HCT116 (cell line): ENCODE measurements around the gene MYEOV. TPM values are rescaled to one million over a fixed set of nuclear protein-coding genes. Genes with fewer than 3 reads are reported as not detected.

ENCODE experiments used
- ATAC-seq: fragments of 200-7000 bp; cut with Tn5 transposase; 2 replicates; pipeline ENCODE4 v1.9.1; 2020; ENCODE audit warnings: mild to moderate bottlenecking, moderate library complexity
- BruUV-seq: library from RNA; stranded (reverse); fragments of 400-500 nt; replicated peaks from 2 replicates; lab custom pipeline; 2021; lab: Mats Ljungman, UMichigan
- CTCF ChIA-PET: fragments of 300-600 bp; sonication (Branson Sonifier 250); formaldehyde crosslinking; loops from one replicate; lab custom pipeline; 2021; ENCODE audit warnings: antibody characterized with exemption; lab: Charles Lee
- POLR2A ChIA-PET: fragments of 300-600, 350-600 bp; sonication (Branson Sonifier 250); formaldehyde crosslinking; loops from one replicate; lab custom pipeline; 2021; ENCODE audit warnings: antibody characterized with exemption; lab: Charles Lee
- RAD21 ChIA-PET, 2 experiments: fragments of 300-600 bp; sonication (Branson Sonifier 250); formaldehyde crosslinking; loops; one replicate each; lab custom pipeline; 2023; ENCODE audit warnings: low total read pairs in 2 of 2; ENCODE audit not compliant: uncharacterized antibody in 2 of 2, unreplicated experiment in 2 of 2, low non-redundant PET in 1 of 2; lab: Charles Lee
- DNase-seq: peaks from one replicate; pipeline ENCODE4 v3.0.0-alpha.2; 2010; ENCODE audit warnings: low read depth, low spot score
- H2AFZ ChIP-seq: fragments of 200-600 bp; shearing (Covaris generic), sonication (generic); 2 replicates; pipeline ENCODE4 v1.6.1; 2017; ENCODE audit warnings: low read depth, mixed run types, mixed read lengths, antibody characterized with exemption, low read length; ENCODE audit not compliant: poor library complexity, severe bottlenecking
- H3K27ac ChIP-seq: 2 replicates; pipeline ENCODE4 v1.5.1; 2012; ENCODE audit warnings: low read depth, low read length
- H3K27me3 ChIP-seq: fragments of 200-600 bp; sonication (generic); 2 replicates; pipeline ENCODE4 v1.6.1; 2016; ENCODE audit warnings: mixed run types, low read length, mixed read lengths; ENCODE audit not compliant: insufficient read depth
- H3K36me3 ChIP-seq, 2 experiments: fragments of 200-500 bp in 1 of 2; fragments of 200-600 bp in 1 of 2; sonication (Bioruptor generic) in 1 of 2; sonication (generic) in 1 of 2; 2 replicates each; pipeline versions ENCODE4 v1.5.1 to v1.6.1; 2014 to 2016; ENCODE audit warnings: low read length in 2 of 2, inconsistent platforms in 1 of 2, mixed read lengths in 1 of 2, mixed run types in 1 of 2; ENCODE audit not compliant: insufficient read depth in 2 of 2, control insufficient read depth in 1 of 2
- H3K4me1 ChIP-seq, 2 experiments: fragments of 200-600 bp in 1 of 2; sonication (generic) in 1 of 2; 2 replicates each; pipeline versions ENCODE4 v1.5.1 to v1.6.1; 2012 to 2017; ENCODE audit warnings: low read length in 2 of 2, inconsistent platforms in 1 of 2, mild to moderate bottlenecking in 1 of 2, mixed read lengths in 1 of 2, mixed run types in 1 of 2, moderate library complexity in 1 of 2; ENCODE audit not compliant: insufficient read depth in 2 of 2, control insufficient read depth in 1 of 2
- H3K4me2 ChIP-seq: fragments of 200-600 bp; sonication (generic); 2 replicates; pipeline ENCODE4 v1.6.1; 2017; ENCODE audit warnings: mixed run types, low read length, mixed read lengths
- H3K4me3 ChIP-seq, 2 experiments: fragments of 200-600 bp in 1 of 2; sonication (generic) in 1 of 2; replicated peaks in 1 of 2; 2 replicates each; pipeline ENCODE4 v1.5.1; 2011 to 2016; ENCODE audit warnings: low read length in 2 of 2, control low read depth in 1 of 2, low read depth in 1 of 2, mild to moderate bottlenecking in 1 of 2, mixed read lengths in 1 of 2, mixed run types in 1 of 2
- H3K79me2 ChIP-seq: fragments of 200-600 bp; sonication (generic); 2 replicates; pipeline ENCODE4 v1.6.1; 2017; ENCODE audit warnings: mild to moderate bottlenecking, mixed run types, low read length, moderate library complexity, mixed read lengths; ENCODE audit not compliant: insufficient read depth
- H3K9ac ChIP-seq: fragments of 200-600 bp; sonication (generic); 2 replicates; pipeline ENCODE4 v1.6.1; 2016; ENCODE audit warnings: low read length, mixed read lengths
- H3K9me2 ChIP-seq: fragments of 200-600 bp; sonication (generic), shearing (Covaris generic); 2 replicates; pipeline ENCODE4 v1.6.1; 2017; ENCODE audit warnings: mixed run types, mild to moderate bottlenecking, moderate library complexity; ENCODE audit not compliant: insufficient read depth
- H3K9me3 ChIP-seq, 2 experiments: fragments of 200-500 bp in 1 of 2; fragments of 200-600 bp in 1 of 2; sonication (Bioruptor generic) in 1 of 2; sonication (generic) in 1 of 2; 2 replicates each; pipeline ENCODE4 v1.6.1; 2014 to 2017; ENCODE audit warnings: low read length in 2 of 2, mixed read lengths in 2 of 2, inconsistent platforms in 1 of 2, low read depth in 1 of 2, mild to moderate bottlenecking in 1 of 2, mixed run types in 1 of 2, moderate library complexity in 1 of 2; ENCODE audit not compliant: control insufficient read depth in 1 of 2, insufficient read depth in 1 of 2
- H4K20me1 ChIP-seq: fragments of 200-600 bp; sonication (generic), shearing (Covaris generic); 2 replicates; pipeline ENCODE4 v1.6.1; 2017; ENCODE audit warnings: mixed run types, mild to moderate bottlenecking, moderate library complexity; ENCODE audit not compliant: insufficient read depth
- ATF3 ChIP-seq: IDR thresholded peaks from 2 replicates; pipeline ENCODE4 v1.6.1; 2012
- CBX3 ChIP-seq: IDR thresholded peaks from 2 replicates; pipeline ENCODE4 v1.6.1; 2012; ENCODE audit warnings: low read depth
- CEBPB ChIP-seq: IDR thresholded peaks from 2 replicates; pipeline ENCODE4 v1.6.1; 2012; ENCODE audit warnings: low read depth
- CTCF ChIP-seq, 3 experiments: fragments of 200-600 bp in 1 of 3; sonication (generic) in 1 of 3; IDR thresholded peaks in 2 of 3; conservative IDR thresholded peaks in 1 of 3; 2 replicates each; pipeline ENCODE4 v1.5.1; 2012 to 2017; ENCODE audit warnings: low read depth in 2 of 3, low read length in 2 of 3, antibody characterized with exemption in 1 of 3, borderline replicate concordance in 1 of 3, control low read depth in 1 of 3, mild to moderate bottlenecking in 1 of 3, mixed read lengths in 1 of 3, mixed run types in 1 of 3, moderate library complexity in 1 of 3; ENCODE audit not compliant: insufficient read depth in 1 of 3
- EGR1 ChIP-seq: IDR thresholded peaks from 2 replicates; pipeline ENCODE4 v1.6.1; 2012; ENCODE audit warnings: low read depth
- ELF1 ChIP-seq: IDR thresholded peaks from 2 replicates; pipeline ENCODE4 v1.6.1; 2012; ENCODE audit warnings: low read depth, borderline replicate concordance
- EZH2 ChIP-seq: fragments of 200-600 bp; sonication (generic); IDR thresholded peaks from 2 replicates; pipeline ENCODE4 v1.6.1; 2017; ENCODE audit warnings: antibody characterized with exemption, mixed run types
- EZH2phosphoT487 ChIP-seq: fragments of 200-600 bp; IDR thresholded peaks from 2 replicates; pipeline ENCODE4 v1.6.1; 2018; ENCODE audit warnings: antibody characterized with exemption, borderline replicate concordance
- JUND ChIP-seq: IDR thresholded peaks from 2 replicates; pipeline ENCODE4 v1.6.1; 2012
- MAX ChIP-seq: IDR thresholded peaks from 2 replicates; pipeline ENCODE4 v1.6.1; 2012
- POLR2A ChIP-seq: IDR thresholded peaks from 2 replicates; pipeline ENCODE4 v1.7.0; 2011; ENCODE audit warnings: borderline replicate concordance; ENCODE audit not compliant: insufficient read depth, insufficient read length; ENCODE audit errors: extremely low read depth
- POLR2AphosphoS5 ChIP-seq: IDR thresholded peaks from 2 replicates; pipeline ENCODE4 v1.6.1; 2011; ENCODE audit warnings: mild to moderate bottlenecking, low read depth, low read length, moderate library complexity
- RAD21 ChIP-seq: IDR thresholded peaks from 2 replicates; pipeline ENCODE4 v1.6.1; 2012; ENCODE audit warnings: low read depth, mild to moderate bottlenecking
- SP1 ChIP-seq: IDR thresholded peaks from 2 replicates; pipeline ENCODE4 v1.6.1; 2012; ENCODE audit warnings: low read depth
- TCF7L2 ChIP-seq: IDR thresholded peaks from 2 replicates; pipeline ENCODE4 v1.7.0; 2011; ENCODE audit warnings: borderline replicate concordance, inconsistent platforms; ENCODE audit not compliant: insufficient read depth, insufficient read length; ENCODE audit errors: extremely low read depth
- YY1 ChIP-seq: IDR thresholded peaks from 2 replicates; pipeline ENCODE4 v1.6.1; 2011; ENCODE audit warnings: low read length, low read depth, moderate library complexity, mild to moderate bottlenecking; ENCODE audit not compliant: insufficient replicate concordance; ENCODE audit errors: extremely low read depth
- ZBTB33 ChIP-seq: IDR thresholded peaks from 2 replicates; pipeline ENCODE4 v1.6.1; 2011; ENCODE audit warnings: mild to moderate bottlenecking, low read length, moderate library complexity; ENCODE audit not compliant: insufficient replicate concordance; ENCODE audit errors: extremely low read depth
- ZFX ChIP-seq: fragments of 450-650 bp; IDR thresholded peaks from 2 replicates; pipeline ENCODE4 v1.6.1; 2017
- intact Hi-C: fragments of 100-400 bp; cut with micrococcal nuclease; formaldehyde crosslinking; loops from 2 replicates; pipeline ENCODE4 v1.10.0; 2022
- total RNA-seq: library from RNA; stranded (reverse); gene quantifications from one replicate; pipeline ENCODE4 v1.2.1, GENCODE V29; 2021; ENCODE audit not compliant: unreplicated experiment

Gene MYEOV
- total RNA-seq, 1 experiment from 2014 or later: 135 TPM

GRCh38 chr11:69325446-69325845, 31.5 kb downstream of the MYEOV start:
- Histone ChIP-seq H3K36me3 (no peaks in the 10 kb centered on the region; a peak in 1 of 4 replicates), H3K9me2 (no peaks in the 10 kb centered on the region)
- DNase-seq: no peak
- ATAC-seq: no peak
- TF ChIP-seq SP1 (no peak), MAX (no peak), POLR2A (no peak), EZH2phosphoT487 (no peak), TCF7L2 (no peak), YY1 (no peak), JUND (no peak), POLR2AphosphoS5 (no peak), ELF1 (no peak), RAD21 (no peak), EZH2 (no peak), CTCF (IDR thresholded peaks at IDR 0.05 in 2 of 3, conservative IDR thresholded peaks at IDR 0.05 in 1 of 3; ENCODE audit: borderline replicate concordance in 1 of 3, insufficient read depth in 1 of 3, low read depth in 2 of 3, low read length in 2 of 3) (no peak), ZBTB33 (no peak), ZFX (no peak), CBX3 (no peak), CEBPB (no peak), EGR1 (no peak), ATF3 (no peak)
- TF ChIP-seq, all 23 proteins: peak for 0
- peaks cover 98% of the 10 kb centered on the region for H3K79me2 ChIP-seq
- CTCF ChIA-PET: no interaction called here
- POLR2A ChIA-PET: no interaction called here
- no peak overlapping the region for H3K9ac ChIP-seq
- no peaks in the 10 kb centered on the region; a peak in 1 of 4 replicates for H3K9me3 ChIP-seq
- no peak overlapping the region for H3K4me3 ChIP-seq
- intact Hi-C loops: no loop called here
- H3K27ac ChIP-seq: no peak overlapping the region
- RAD21 ChIA-PET: no interaction called here
- no peak overlapping the region for H3K4me2 ChIP-seq
- H3K27me3 ChIP-seq: no peaks in the 10 kb centered on the region
- H2AFZ ChIP-seq: no peak overlapping the region
- peaks cover 12 to 53% of the 10 kb centered on the region in 2 experiments for H3K4me1 ChIP-seq
- BruUV-seq: no TSS peak
- H4K20me1 ChIP-seq: no peaks in the 10 kb centered on the region
